NT2/D1 (cell line): Measurements from ENCODE around the gene MB21D2.

Experiments
- SUZ12 ChIP-seq: IDR thresholded peaks from 2 replicates; pipeline ENCODE4 v1.6.1; 2011; ENCODE audit not compliant: insufficient read length, insufficient read depth; ENCODE audit errors: extremely low read depth
- YY1 ChIP-seq: IDR thresholded peaks from 2 replicates; pipeline ENCODE4 v1.6.1; 2011; ENCODE audit not compliant: insufficient read length, insufficient read depth
- ZNF274 ChIP-seq: IDR thresholded peaks from 2 replicates; pipeline ENCODE4 v1.6.1; 2011; ENCODE audit warnings: mild to moderate bottlenecking, low read depth, low read length

- TF ChIP-seq YY1: no peak
- no peak for TF ChIP-seq SUZ12
- TF ChIP-seq ZNF274: no peak
Measured at GRCh38 chr3:192958219-192958872, 40.7 kb upstream of the MB21D2 start.
